ENCODE results near the gene LDB2.

DNA sequence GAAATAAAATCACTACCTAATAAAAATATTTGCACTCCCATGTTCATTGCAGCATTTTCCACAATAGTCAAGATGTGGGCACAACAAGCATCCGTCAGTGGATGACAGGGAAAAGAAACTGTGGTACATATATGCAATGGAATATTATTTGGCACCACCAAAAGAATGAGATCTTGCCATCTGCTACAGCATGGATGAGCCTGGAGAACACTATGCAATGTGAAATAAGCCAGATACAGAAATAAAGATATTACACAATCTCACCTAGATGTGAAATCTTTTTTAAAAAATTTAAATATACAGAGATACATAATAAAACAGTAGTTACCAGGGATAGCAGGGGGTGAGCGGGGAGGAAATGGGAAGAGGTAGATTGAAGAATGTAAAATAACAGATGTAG, 44.8 kb downstream of the LDB2 start:
- TF ChIP-seq POLR2A (IDR thresholded peaks at IDR 0.05) (no peak), CTCF (IDR thresholded peaks at IDR 0.05) (no peak)
